ENCODE results near the gene EMC7. TPM values are rescaled to one million over a fixed set of nuclear protein-coding genes. Genes with fewer than 3 reads are reported as not detected.

Gene EMC7
- total RNA-seq, 1 experiment from 2014 or later: 38.7 TPM

DNA sequence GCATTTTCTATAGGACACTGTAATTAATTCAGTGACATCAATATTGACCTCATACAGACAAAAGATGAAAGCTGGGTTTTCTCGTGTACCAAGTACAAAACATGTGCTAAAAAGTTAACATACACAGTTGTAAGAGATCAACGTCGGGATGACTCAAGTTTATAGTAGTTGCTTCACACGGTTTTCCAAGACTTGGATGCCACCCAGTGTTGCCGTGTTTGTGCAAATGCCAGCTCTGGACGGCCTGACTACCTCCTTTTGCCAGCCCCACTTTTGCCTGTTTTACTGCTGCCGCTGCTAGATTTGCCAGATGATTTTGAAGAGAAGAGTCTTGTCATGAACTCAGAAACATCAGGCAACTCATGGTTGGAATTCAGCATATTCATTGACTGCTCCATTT is 17.6 kb downstream of the EMC7 start:
- Histone ChIP-seq H3K9me3 (ENCODE audit: control insufficient read depth in 1 of 2, insufficient read depth in 1 of 2, low read depth in 1 of 2, low read length in 2 of 2) (no peaks in the 10 kb centered on the region), H3K27me3 (ENCODE audit: insufficient read depth, low read length) (no peaks in the 10 kb centered on the region), H3K27ac (ENCODE audit: low read depth, low read length) (no peak overlapping the region), H3K4me3 (replicated peaks in 1 of 2; ENCODE audit: low read depth in 1 of 2, low read length in 2 of 2) (no peak overlapping the region), H3K9me2 (ENCODE audit: insufficient read depth) (no peaks in the 10 kb centered on the region), H3K4me2 (ENCODE audit: low read length) (no peak overlapping the region), H3K36me3 (ENCODE audit: control insufficient read depth in 1 of 2, insufficient read depth in 2 of 2, low read length in 2 of 2) (peaks cover 8% of the 10 kb centered on the region in 2 experiments; a peak in 1 of 4 replicates), H2AFZ (ENCODE audit: low read depth, low read length, poor library complexity, severe bottlenecking) (no peak overlapping the region), H3K4me1 (ENCODE audit: control insufficient read depth in 1 of 2, insufficient read depth in 2 of 2, low read length in 2 of 2) (no peaks in the 10 kb centered on the region), H4K20me1 (ENCODE audit: insufficient read depth) (no peaks in the 10 kb centered on the region), H3K79me2 (ENCODE audit: insufficient read depth, low read length) (peaks cover 4% of the 10 kb centered on the region; the same call in 1 of the 2 replicates), H3K9ac (ENCODE audit: low read length) (no peak overlapping the region)
- ChIA-PET RAD21 (ENCODE audit: low non-redundant PET in 1 of 2, low total read pairs in 2 of 2, uncharacterized antibody in 2 of 2, unreplicated experiment in 2 of 2) (no interaction called here), POLR2A (no interaction called here), CTCF (no interaction called here)
- intact Hi-C loops (cut with micrococcal nuclease): no loop called here
- TF ChIP-seq POLR2A (IDR thresholded peaks at IDR 0.05; ENCODE audit: borderline replicate concordance, extremely low read depth, insufficient read depth, insufficient read length) (no peak), ELF1 (IDR thresholded peaks at IDR 0.05; ENCODE audit: borderline replicate concordance, low read depth) (no peak)
- ATAC-seq: no peak
- DNase-seq (ENCODE audit: low read depth, low spot score): no peak
- no TSS peak for BruUV-seq (replicated peaks)

DNA sequence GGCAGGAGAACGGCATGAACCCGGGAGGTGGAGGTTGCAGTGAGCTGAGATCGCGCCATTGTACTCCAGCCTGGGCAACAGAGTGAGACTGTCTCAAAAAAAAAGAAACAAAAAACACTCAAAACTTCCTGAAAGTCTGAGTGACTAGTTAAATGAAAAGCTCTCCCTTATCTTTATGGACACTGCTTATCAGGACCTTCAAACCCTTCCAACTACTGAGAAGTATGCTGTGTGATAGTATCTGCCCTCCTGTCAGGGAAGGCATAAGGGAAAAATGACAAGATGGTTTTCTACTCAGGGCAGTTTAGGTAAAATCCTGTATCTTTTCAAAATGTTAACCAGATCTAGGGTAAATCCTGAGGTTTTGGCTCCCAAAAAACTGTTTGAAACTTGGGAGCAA is 21.8 kb downstream of the EMC7 start:
- H3K9me2 ChIP-seq (ENCODE audit: insufficient read depth): no peaks in the 10 kb centered on the region
- no peak for DNase-seq (ENCODE audit: low read depth, low spot score)
- no peaks in the 10 kb centered on the region for H3K79me2 ChIP-seq (ENCODE audit: insufficient read depth, low read length)
- ATAC-seq: no peak
- no peaks in the 10 kb centered on the region for H3K4me1 ChIP-seq (ENCODE audit: control insufficient read depth in 1 of 2, insufficient read depth in 2 of 2, low read length in 2 of 2)
- peaks cover 0 to 2% of the 10 kb centered on the region in 2 experiments; a peak in 1 of 4 replicates for H3K36me3 ChIP-seq (ENCODE audit: control insufficient read depth in 1 of 2, insufficient read depth in 2 of 2, low read length in 2 of 2)
- H3K9ac ChIP-seq (ENCODE audit: low read length): no peak overlapping the region
- POLR2A ChIA-PET: no interaction called here
- no peak overlapping the region for H2AFZ ChIP-seq (ENCODE audit: low read depth, low read length, poor library complexity, severe bottlenecking)
- H3K4me2 ChIP-seq (ENCODE audit: low read length): no peak overlapping the region
- TF ChIP-seq CBX3 (IDR thresholded peaks at IDR 0.05; ENCODE audit: low read depth): no peak
- TF ChIP-seq POLR2A (IDR thresholded peaks at IDR 0.05; ENCODE audit: borderline replicate concordance, extremely low read depth, insufficient read depth, insufficient read length): no peak
- TF ChIP-seq, protein P1, sequence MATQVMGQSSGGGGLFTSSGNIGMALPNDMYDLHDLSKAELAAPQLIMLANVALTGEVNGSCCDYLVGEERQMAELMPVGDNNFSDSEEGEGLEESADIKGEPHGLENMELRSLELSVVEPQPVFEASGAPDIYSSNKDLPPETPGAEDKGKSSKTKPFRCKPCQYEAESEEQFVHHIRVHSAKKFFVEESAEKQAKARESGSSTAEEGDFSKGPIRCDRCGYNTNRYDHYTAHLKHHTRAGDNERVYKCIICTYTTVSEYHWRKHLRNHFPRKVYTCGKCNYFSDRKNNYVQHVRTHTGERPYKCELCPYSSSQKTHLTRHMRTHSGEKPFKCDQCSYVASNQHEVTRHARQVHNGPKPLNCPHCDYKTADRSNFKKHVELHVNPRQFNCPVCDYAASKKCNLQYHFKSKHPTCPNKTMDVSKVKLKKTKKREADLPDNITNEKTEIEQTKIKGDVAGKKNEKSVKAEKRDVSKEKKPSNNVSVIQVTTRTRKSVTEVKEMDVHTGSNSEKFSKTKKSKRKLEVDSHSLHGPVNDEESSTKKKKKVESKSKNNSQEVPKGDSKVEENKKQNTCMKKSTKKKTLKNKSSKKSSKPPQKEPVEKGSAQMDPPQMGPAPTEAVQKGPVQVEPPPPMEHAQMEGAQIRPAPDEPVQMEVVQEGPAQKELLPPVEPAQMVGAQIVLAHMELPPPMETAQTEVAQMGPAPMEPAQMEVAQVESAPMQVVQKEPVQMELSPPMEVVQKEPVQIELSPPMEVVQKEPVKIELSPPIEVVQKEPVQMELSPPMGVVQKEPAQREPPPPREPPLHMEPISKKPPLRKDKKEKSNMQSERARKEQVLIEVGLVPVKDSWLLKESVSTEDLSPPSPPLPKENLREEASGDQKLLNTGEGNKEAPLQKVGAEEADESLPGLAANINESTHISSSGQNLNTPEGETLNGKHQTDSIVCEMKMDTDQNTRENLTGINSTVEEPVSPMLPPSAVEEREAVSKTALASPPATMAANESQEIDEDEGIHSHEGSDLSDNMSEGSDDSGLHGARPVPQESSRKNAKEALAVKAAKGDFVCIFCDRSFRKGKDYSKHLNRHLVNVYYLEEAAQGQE (IDR thresholded peaks at IDR 0.05; ENCODE audit: low read depth): no peak
- no peak for TF ChIP-seq ELF1 (IDR thresholded peaks at IDR 0.05; ENCODE audit: borderline replicate concordance, low read depth)
- TF ChIP-seq EZH2phosphoT487 (IDR thresholded peaks at IDR 0.05; ENCODE audit: borderline replicate concordance): no peak
- TF ChIP-seq EGR1 (IDR thresholded peaks at IDR 0.05; ENCODE audit: low read depth): no peak
- TF ChIP-seq, protein P2, sequence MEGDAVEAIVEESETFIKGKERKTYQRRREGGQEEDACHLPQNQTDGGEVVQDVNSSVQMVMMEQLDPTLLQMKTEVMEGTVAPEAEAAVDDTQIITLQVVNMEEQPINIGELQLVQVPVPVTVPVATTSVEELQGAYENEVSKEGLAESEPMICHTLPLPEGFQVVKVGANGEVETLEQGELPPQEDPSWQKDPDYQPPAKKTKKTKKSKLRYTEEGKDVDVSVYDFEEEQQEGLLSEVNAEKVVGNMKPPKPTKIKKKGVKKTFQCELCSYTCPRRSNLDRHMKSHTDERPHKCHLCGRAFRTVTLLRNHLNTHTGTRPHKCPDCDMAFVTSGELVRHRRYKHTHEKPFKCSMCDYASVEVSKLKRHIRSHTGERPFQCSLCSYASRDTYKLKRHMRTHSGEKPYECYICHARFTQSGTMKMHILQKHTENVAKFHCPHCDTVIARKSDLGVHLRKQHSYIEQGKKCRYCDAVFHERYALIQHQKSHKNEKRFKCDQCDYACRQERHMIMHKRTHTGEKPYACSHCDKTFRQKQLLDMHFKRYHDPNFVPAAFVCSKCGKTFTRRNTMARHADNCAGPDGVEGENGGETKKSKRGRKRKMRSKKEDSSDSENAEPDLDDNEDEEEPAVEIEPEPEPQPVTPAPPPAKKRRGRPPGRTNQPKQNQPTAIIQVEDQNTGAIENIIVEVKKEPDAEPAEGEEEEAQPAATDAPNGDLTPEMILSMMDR (IDR thresholded peaks at IDR 0.05 in 2 of 3, conservative IDR thresholded peaks at IDR 0.05 in 1 of 3; ENCODE audit: borderline replicate concordance in 1 of 3, insufficient read depth in 1 of 3, low read depth in 2 of 3, low read length in 2 of 3): no peak
- TF ChIP-seq, protein P3, sequence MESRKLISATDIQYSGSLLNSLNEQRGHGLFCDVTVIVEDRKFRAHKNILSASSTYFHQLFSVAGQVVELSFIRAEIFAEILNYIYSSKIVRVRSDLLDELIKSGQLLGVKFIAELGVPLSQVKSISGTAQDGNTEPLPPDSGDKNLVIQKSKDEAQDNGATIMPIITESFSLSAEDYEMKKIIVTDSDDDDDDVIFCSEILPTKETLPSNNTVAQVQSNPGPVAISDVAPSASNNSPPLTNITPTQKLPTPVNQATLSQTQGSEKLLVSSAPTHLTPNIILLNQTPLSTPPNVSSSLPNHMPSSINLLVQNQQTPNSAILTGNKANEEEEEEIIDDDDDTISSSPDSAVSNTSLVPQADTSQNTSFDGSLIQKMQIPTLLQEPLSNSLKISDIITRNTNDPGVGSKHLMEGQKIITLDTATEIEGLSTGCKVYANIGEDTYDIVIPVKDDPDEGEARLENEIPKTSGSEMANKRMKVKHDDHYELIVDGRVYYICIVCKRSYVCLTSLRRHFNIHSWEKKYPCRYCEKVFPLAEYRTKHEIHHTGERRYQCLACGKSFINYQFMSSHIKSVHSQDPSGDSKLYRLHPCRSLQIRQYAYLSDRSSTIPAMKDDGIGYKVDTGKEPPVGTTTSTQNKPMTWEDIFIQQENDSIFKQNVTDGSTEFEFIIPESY (IDR thresholded peaks at IDR 0.05; ENCODE audit: extremely low read depth, insufficient replicate concordance, low read length): no peak
- no peak for TF ChIP-seq ZFX (IDR thresholded peaks at IDR 0.05)
- no peak for TF ChIP-seq RAD21 (IDR thresholded peaks at IDR 0.05; ENCODE audit: low read depth)
- no peak for TF ChIP-seq FOSL1 (IDR thresholded peaks at IDR 0.05; ENCODE audit: low read depth)
- no TSS peak for BruUV-seq (replicated peaks)
- H3K4me3 ChIP-seq (replicated peaks in 1 of 2; ENCODE audit: low read depth in 1 of 2, low read length in 2 of 2): no peak overlapping the region
- no peaks in the 10 kb centered on the region for H3K27me3 ChIP-seq (ENCODE audit: insufficient read depth, low read length)
- CTCF ChIA-PET: no interaction called here
- no peaks in the 10 kb centered on the region for H3K9me3 ChIP-seq (ENCODE audit: control insufficient read depth in 1 of 2, insufficient read depth in 1 of 2, low read depth in 1 of 2, low read length in 2 of 2)
- intact Hi-C loops (cut with micrococcal nuclease): no loop called here
- H3K27ac ChIP-seq (ENCODE audit: low read depth, low read length): no peak overlapping the region
- RAD21 ChIA-PET (ENCODE audit: low non-redundant PET in 1 of 2, low total read pairs in 2 of 2, uncharacterized antibody in 2 of 2, unreplicated experiment in 2 of 2): no interaction called here
- no peaks in the 10 kb centered on the region for H4K20me1 ChIP-seq (ENCODE audit: insufficient read depth)
